GM18507 (cell line): Measurements from ENCODE around the gene RAPGEF2.

Experiments used
- DNase-seq: peaks from one replicate; pipeline ENCODE4 v3.0.0; 2011; ENCODE audit warnings: low read depth; ENCODE audit not compliant: insufficient read length; ENCODE audit errors: extremely low spot score
- FAIRE-seq: peaks from 2 replicates; lab custom pipeline; 2011; peaks lifted over from hg19 to GRCh38; lab: Jason Lieb, UNC

Gene RAPGEF2

GRCh38 chr4:159328766-159329165, 225.9 kb downstream of the RAPGEF2 start:
- DNase-seq: no peak
- FAIRE-seq: no peak

GRCh38 chr4:159334461-159334860, 231.6 kb downstream of the RAPGEF2 start:
- FAIRE-seq (no peak), DNase-seq (no peak)

GRCh38 chr4:159337041-159337440, 234.2 kb downstream of the RAPGEF2 start:
- FAIRE-seq (no peak), DNase-seq (no peak)

- FAIRE-seq (no peak), DNase-seq (no peak)
Observed at GRCh38 chr4:159341522-159341921, 238.6 kb downstream of the RAPGEF2 start.

GRCh38 chr4:159342374-159342773, 239.5 kb downstream of the RAPGEF2 start:
- FAIRE-seq (no peak), DNase-seq (no peak)

GRCh38 chr4:159343116-159343515, 240.2 kb downstream of the RAPGEF2 start:
- DNase-seq (no peak), FAIRE-seq (no peak)

- DNase-seq (no peak), FAIRE-seq (no peak)
Observed at GRCh38 chr4:159344877-159345276, 242.0 kb downstream of the RAPGEF2 start.

- DNase-seq (no peak), FAIRE-seq (no peak)
Observed at GRCh38 chr4:159346681-159347080, 243.8 kb downstream of the RAPGEF2 start.

GRCh38 chr4:159347813-159348212, 244.9 kb downstream of the RAPGEF2 start:
- FAIRE-seq: no peak
- no peak for DNase-seq

- no peak for FAIRE-seq
Observed at GRCh38 chr4:159349332-159349731, 246.5 kb downstream of the RAPGEF2 start.

GRCh38 chr4:159352609-159353008, 249.7 kb downstream of the RAPGEF2 start:
- DNase-seq (no peak), FAIRE-seq (no peak)

More at GRCh38 chr4:159349332-159349731, 246.5 kb downstream of the RAPGEF2 start:
- DNase-seq: no peak

GRCh38 chr4:159353422-159354116, 250.7 kb downstream of the RAPGEF2 start:
- DNase-seq: no peak
- no peak for FAIRE-seq

GRCh38 chr4:159355466-159355865, 252.6 kb downstream of the RAPGEF2 start:
- no peak for FAIRE-seq
- no peak for DNase-seq

GRCh38 chr4:159357350-159357749, 254.5 kb downstream of the RAPGEF2 start:
- FAIRE-seq: no peak
- DNase-seq: no peak

GRCh38 chr4:159358226-159358625, 255.3 kb downstream of the RAPGEF2 start:
- no peak for DNase-seq
- FAIRE-seq: no peak

- no peak for FAIRE-seq
- DNase-seq: no peak
Observed at GRCh38 chr4:159360549-159360948, 257.7 kb downstream of the RAPGEF2 start.

- FAIRE-seq (no peak), DNase-seq (no peak)
Observed at GRCh38 chr4:159363361-159363760, 260.5 kb downstream of the RAPGEF2 start.

- DNase-seq (no peak), FAIRE-seq (no peak)
Observed at GRCh38 chr4:159366966-159367780, 264.3 kb downstream of the RAPGEF2 start.

GRCh38 chr4:159367781-159368080, 264.9 kb downstream of the RAPGEF2 start:
- FAIRE-seq: no peak
- DNase-seq: no peak

- FAIRE-seq (no peak), DNase-seq (no peak)
Observed at GRCh38 chr4:159368320-159368719, 265.4 kb downstream of the RAPGEF2 start.

GRCh38 chr4:159369256-159369655, 266.4 kb downstream of the RAPGEF2 start:
- no peak for DNase-seq
- no peak for FAIRE-seq
